HG03378 (cell line): ENCODE results near the gene PTPRC.
"Not testable (repeated sequence)": the region's sequence is repeated elsewhere in the genome, so short reads cannot be mapped to it uniquely, and the experiment has no call there.

Experiments used
- ATAC-seq: cut with Tn5 transposase; IDR thresholded peaks from one replicate; pipeline ENCODE4 v1.9.1; 2021; ENCODE audit warnings: mild to moderate bottlenecking, moderate library complexity; ENCODE audit not compliant: unreplicated experiment

The PTPRC gene, protein sequence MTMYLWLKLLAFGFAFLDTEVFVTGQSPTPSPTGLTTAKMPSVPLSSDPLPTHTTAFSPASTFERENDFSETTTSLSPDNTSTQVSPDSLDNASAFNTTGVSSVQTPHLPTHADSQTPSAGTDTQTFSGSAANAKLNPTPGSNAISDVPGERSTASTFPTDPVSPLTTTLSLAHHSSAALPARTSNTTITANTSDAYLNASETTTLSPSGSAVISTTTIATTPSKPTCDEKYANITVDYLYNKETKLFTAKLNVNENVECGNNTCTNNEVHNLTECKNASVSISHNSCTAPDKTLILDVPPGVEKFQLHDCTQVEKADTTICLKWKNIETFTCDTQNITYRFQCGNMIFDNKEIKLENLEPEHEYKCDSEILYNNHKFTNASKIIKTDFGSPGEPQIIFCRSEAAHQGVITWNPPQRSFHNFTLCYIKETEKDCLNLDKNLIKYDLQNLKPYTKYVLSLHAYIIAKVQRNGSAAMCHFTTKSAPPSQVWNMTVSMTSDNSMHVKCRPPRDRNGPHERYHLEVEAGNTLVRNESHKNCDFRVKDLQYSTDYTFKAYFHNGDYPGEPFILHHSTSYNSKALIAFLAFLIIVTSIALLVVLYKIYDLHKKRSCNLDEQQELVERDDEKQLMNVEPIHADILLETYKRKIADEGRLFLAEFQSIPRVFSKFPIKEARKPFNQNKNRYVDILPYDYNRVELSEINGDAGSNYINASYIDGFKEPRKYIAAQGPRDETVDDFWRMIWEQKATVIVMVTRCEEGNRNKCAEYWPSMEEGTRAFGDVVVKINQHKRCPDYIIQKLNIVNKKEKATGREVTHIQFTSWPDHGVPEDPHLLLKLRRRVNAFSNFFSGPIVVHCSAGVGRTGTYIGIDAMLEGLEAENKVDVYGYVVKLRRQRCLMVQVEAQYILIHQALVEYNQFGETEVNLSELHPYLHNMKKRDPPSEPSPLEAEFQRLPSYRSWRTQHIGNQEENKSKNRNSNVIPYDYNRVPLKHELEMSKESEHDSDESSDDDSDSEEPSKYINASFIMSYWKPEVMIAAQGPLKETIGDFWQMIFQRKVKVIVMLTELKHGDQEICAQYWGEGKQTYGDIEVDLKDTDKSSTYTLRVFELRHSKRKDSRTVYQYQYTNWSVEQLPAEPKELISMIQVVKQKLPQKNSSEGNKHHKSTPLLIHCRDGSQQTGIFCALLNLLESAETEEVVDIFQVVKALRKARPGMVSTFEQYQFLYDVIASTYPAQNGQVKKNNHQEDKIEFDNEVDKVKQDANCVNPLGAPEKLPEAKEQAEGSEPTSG (N-terminal part only)

DNA sequence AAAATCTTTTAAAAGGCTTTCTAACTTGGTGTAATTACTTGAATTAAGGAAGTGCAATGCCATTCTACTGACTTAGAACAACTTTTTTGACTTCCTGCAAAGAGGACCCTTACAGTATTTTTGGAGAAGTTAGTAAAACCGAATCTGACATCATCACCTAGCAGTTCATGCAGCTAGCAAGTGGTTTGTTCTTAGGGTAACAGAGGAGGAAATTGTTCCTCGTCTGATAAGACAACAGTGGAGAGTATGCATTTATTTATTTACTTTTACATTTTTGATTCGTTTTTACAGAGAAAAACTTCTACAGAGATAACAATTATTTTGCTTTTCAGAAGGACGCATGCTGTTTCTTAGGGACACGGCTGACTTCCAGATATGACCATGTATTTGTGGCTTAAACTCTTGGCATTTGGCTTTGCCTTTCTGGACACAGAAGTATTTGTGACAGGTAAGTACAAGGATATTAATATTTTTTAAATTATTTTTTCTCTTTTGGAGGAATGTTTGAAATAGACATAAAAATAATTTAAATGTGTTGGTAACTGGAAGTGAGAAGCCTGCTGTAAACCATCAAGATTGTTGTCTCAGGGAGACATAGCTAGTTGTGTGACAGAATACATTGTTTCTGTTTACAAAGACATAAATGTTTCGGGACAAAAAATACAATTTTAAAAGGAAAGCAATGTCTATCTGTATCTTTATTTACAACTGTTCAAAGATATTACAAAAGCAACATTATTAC lies at the start of gene PTPRC:
TSS of gene PTPRC (plus strand) at position 147 of the 742 bp plus-strand sequence. CDS start at position 376, 229 bp downstream.
- ATAC-seq = peak; percentile 80

DNA sequence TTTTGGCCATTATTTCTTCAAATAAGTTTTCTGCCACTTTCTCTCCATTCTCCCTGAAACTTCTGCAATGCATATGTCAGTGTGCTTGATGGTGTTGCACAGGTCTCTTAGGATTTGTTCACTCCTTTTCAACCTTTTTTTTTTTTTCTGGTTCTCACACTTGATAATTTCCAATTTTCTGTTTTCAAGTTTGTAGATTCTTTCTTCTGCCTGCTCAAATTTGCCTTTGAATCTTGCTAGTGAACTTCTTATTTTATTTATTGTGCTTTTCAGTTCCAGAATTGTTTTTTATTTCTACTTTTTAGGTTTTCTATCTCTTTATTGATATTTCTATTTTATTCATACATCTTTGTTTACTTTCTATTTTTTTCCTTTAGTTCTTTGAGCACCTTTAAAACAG lies 48.4 kb upstream of the PTPRC start:
- no peak for ATAC-seq

DNA sequence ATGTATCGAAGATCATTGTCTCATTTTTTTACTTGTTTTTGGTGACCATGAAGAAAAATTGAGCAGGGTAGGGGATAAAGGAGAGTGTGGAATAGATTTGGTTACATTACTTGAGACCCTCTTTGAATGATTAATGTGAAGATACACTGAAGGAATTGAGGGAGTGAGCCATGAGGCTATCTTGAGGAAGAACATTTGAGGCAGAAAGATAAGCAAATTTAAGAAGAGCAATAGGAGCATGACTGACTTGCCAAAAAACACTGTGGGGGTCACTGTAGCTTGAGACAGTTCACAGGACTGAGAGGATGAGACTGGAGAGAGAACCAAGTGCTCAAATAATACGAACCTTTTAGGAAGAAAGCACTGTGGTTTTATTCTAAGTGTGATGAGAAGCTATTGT lies 43.1 kb upstream of the PTPRC start:
- ATAC-seq = no peak

DNA sequence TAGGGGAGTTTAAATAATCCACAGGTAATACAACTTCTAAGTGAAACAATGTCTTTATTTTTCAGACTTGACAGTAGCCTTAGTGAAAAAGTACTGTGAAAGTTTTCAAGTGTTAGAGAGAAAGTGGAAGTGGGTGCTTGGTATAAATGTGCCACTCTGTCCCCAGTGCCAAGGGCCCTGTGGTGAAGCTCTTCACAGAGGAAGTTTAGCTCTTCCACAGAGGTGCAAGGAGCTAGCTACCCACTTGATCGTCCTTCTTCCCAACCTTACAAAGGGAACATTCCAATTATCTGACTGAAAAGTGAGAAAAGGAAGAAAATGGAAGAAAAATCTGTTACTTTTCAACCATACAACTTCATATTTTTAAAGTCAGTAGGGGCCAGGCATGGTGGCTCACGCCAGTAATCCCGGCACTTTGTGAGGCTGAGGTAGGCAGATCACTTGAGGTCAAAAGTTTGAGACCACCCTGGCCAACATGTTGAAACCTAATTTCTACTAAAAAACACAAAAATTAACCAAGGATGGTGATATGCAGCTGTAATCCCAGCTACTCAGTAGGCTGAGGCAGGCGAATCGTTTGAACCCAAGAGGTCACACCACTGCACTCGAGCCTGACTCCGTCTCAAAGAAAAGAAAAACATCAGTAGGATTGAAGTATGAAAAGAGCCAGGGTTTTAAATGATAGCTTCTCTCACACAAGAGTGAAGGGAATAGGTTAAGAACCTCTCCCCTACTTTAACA lies 41.0 kb upstream of the PTPRC start:
- no peak for ATAC-seq

DNA sequence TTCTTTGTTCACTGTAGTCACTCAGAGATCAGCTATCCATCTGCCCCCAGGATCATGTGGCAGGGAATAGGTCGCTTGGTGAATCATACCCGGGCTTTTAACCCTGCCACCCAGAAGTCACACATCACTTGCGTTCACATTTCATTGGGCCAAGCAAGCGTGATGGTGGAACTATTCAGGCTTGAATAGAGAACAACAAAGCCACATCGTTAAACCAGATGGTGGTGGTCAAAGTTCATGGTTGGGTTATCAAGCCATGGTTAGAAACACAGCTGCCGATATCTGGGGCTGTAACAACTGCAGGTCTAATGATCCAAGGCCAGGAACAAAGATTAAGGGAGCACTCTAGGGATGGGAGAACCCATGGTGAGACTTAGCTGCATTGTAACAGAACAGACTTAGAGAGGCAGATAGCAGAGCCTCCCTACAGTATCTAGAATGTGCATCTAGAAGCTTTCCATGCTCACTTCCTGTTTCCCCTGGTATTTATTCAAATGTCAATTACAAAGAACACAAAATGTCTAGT lies 40.0 kb upstream of the PTPRC start:
- ATAC-seq = peak; percentile 75

DNA sequence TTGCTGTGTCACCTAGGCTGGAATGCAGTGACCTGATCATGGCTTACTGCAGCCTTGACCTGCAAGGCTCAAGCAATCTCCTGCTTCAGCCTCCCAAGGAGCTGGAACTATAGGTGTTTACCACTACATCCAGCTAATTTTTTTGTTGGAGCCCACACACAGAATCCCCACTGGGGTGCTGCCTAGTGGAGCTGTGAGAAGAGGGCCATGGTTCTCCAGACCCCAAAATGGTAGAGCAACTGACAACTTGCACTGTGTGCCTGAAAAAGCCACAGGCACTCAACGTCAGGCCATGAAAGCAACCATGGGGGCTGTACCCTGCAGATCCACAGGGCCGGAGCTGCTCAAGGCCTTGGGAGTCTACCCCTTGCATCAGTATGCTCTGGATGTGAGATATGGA lies 39.1 kb upstream of the PTPRC start:
- no peak for ATAC-seq

DNA sequence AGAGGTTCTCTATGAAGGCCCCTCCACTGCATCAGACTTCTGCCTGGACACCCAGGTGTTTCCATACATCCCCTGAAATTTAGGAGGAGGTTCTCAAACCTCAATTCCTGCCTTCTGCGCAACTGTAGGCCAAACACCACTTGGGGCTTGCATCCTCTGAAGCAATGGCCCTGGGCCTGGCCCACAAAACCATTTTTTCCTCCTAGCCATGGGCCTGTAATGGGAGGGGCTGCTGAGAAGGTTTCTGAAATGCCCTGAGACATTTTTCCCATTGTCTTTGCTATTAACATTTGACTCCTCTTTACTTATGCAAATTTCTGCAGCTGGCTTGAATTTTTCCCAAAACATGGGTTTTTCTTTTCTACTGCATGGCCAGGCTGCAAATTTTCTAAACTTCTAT lies 37.9 kb upstream of the PTPRC start:
- no peak for ATAC-seq

DNA sequence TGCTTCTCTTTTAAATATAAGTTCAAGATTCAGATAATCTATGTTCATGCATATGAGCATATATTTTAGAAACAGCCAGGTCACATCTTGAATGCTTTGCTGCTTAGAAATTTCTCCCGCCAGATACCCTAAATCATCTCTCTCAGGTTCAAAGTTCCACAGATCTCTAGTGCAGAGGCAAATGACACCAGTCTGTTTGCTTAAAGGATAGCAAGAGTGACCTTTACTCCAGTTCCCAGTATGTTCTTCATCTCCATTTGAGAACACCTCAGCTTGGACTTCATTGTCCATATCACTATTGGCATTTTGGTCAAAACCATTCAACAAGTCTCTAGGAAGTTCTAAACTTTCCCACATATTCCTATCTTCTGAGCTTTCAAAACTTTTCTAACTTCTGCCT lies 37.5 kb upstream of the PTPRC start:
- not testable (repeated sequence) for ATAC-seq

DNA sequence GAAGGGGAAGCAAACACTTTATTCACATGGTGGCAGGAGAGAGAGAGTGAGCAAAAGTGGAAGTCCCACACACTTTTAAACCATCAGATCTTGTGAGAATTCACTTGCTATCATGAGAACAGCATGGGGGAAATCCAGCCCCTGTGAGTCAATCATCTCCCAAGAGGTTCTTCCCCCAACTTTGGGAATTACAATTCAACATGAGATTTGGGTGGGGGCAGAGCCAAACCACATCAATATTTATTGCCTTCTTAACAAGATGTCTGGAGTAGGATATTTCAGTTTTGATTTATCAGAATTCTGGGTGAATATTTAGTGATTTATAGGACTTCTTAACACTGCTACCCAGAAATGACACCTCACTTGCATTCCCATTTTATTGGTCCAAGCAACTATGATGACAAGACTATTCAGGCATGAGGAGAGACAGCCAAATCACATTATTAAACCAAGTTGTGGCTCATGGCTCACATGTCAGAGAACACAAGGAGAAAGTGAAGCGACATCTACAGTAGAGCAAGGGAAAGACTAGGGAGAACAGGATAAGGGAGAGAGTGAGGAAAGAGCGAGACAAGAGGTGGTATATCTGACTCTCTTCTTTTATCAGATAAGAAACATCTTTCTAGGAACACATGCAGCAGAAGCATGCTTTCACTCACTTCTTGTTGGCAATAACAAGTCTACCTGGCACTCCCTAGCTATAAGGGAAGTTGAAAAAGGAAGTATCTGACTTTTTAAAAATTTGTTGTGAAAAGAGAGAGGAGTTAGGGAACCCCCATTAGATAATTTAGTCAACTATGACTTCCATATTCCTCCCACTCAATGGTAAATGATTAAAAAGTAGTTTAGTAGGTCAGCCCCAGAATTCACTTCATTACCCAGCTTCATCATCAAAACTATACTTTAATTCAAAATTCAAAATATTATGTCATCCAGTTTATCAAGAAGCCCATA lies 36.6 kb upstream of the PTPRC start:
- peak; percentile 27 for ATAC-seq

DNA sequence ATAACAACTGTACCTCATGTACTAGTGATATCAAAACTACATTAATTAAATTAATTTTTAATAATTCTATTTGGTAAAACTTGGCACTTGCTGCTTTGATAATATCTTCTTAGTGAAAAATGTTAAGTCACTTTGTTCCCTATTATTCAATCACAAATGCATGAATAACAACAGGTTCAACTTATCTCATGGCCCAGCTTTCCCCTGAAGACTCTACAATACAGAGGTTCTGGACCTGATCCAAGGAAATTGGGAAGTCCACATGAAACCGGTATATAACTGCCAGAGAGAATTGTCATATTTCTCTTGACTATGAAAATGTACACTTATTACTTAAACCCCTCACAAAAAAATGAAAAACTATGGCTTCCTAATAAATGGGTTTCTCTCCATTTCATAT lies 33.9 kb upstream of the PTPRC start:
- no peak for ATAC-seq

DNA sequence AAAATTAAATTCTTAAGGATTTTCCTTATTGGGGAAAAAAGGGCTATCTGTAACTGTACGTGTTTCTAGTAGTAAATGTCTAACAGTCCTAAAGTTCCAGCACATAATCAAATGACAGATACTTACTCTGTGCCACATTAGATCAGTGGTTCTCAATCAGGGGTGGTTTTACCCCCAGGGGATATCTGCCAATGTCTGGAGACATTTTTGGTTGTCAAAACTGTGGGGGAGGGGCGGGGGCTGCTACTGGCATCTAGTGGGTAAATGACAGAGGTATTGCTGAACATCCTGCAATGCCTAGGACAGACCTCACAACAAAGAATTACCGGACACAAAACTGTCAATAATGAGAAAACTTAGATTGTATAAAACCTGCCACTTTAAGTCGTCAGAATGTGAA lies 33.4 kb upstream of the PTPRC start:
- no peak for ATAC-seq

DNA sequence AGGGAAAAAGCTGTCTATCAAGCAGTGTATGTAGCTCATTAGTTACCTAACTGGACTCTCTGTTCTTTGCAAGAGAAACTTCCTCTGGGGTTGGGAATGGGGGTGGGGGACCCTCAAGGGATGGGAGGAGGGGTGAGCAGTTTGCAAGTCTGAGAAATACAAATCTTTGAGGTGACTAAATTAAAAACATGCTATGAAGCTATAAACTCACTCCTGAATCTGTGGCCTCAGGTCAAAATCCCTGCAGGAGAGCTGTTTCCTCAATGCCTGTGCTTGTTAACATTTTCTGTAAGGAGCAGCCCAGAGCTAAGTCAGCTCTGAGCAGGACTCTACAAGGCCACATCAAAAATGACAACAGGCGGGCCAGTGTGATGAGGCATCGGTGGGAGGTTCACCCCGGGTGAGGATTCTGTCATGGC lies 32.8 kb upstream of the PTPRC start:
- ATAC-seq = no peak

DNA sequence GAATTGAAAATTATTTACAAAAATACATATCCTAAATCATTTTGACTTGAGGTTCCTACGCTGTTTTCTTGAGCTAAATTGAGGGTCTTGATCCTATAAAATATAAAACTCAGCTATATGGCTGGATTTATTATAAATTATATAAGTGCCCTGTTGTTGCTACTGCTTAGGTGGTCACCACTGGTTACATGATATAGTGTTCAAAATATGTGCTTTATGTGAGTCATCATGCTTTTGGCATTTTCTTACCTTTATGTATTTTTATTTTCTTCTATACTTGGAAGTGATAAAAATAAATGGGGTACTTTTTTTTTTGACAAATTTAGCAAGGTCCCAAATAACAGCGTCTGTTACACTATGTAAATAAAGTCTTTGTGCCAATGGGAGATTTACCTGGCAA lies 31.1 kb upstream of the PTPRC start:
- no peak for ATAC-seq

DNA sequence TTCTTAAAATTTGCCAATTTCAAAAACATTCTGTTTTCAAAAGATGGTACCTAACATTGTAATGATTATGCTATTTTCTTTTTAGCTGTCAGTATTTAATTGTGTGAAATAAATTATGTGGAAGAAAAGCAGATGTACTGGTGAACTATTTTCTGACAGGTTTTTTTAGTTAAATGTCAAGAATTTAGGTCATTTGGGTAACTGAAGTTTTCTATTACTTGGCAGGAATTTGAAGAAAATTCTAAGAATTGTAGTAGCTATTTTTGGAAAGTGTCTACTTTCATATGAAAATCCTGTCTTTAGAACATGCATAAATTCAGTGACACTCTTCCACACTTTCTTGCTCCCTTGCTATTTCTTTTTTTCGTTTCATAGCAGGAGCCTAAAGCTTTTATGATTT lies 28.5 kb upstream of the PTPRC start:
- no peak for ATAC-seq

DNA sequence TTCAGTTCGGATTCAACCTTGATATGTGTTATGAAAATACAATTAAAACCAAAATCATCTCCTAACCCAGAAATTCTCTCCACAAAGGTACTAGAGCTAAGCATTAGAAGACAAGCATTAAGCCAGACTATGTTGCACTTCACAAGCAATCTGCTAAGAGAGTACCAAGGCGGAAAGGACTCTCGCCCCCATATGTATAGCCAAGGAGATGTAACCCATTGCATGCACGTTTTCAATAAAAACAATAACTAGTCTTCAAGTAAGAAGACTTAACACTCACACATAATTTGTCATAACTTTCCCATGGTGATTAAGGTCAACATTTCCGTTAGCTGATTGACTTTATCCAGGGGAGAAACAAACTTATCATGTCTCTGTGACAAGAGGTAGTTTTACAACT lies 27.6 kb upstream of the PTPRC start:
- ATAC-seq = no peak

DNA sequence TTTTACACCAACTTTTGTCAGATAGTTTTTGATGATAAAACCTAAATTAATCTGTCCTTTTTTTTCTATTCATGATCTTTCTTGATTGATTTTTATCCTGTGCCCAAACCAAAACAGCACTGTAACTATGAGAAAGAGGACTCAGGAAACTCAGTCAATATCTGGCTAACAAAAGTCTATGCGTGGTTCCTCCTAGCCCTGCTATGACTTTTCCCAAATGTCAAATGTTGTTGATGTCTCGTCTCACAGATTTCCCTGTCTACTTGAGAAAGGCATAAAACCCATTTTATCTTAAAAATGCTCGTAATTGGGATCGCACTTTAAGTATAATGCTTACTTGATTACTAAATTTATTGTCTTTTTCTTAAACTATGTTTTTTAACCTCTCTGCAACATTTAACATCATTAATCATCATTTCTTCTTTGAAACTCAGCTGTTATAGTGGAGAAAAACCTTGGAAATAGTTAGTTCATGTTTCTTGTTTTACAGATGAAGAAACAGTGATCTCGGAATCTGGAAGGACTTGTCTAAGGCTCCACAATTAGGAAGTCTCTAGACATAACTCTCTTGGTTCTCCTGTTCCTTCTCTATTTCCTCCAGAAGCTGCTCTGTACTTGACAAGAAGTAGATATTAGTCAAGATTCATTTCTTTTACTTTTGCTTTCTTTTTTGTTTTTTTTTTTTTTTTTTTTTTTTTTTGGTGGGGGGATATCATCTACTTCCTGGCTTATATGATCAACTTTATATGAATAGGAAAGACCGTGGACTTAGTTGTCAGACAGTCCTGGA lies 26.2 kb upstream of the PTPRC start:
- ATAC-seq = no peak

DNA sequence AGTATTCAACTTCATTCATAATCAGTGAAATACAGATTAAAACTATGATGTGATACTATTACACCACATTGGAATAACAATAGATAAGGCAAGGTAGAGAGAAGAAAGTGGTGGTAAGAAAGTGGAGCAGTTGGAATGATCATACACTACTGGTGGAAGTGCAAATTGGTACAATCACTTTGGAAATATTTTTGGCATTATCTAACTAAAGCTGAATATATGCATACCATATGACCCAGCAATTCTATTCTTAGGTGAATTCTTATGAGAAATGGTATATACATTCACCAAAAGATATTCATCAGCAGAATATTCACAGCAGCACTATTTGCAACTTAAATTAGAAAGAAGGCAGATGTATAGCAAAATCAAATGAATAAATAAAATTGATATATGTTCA lies 21.4 kb upstream of the PTPRC start:
- no peak for ATAC-seq
